NCI-H345 treated with DMSO at 0.1 percent for 48 hours (cell line): ENCODE data around the gene HDAC5.
"Not testable (repeated sequence)": the region's sequence is repeated elsewhere in the genome, so short reads cannot be mapped to it uniquely, and the experiment has no call there.

ENCODE experiments used
- DNase-seq: peaks from one replicate; lab custom pipeline; 2025; ENCODE audit not compliant: unreplicated experiment; lab: John Stamatoyannopoulos, UW

HDAC5 gene

GRCh38 chr17:44112284-44113280 lies 10.9 kb downstream of the HDAC5 start:
- DNase-seq, result no peak

DNA sequence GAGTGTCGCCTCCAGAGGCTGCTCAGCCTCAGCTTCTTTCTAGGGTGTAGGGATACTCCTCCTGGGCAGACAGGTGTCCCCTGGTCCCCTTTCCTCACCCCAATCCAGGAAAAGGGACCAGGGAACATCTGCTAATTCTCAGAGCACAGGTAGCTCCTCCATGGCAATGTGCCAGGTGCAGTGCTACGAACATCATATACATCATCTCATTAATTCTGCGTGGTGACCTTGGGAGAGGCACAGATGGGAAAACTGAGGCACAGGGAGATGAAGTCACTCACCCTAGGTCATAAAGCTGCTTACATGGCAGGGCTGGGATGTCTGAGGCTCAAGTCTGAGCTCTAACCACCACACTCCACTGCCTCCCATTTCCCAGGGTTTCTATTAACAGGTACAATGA lies 11.7 kb downstream of the HDAC5 start:
- no peak for DNase-seq

DNA sequence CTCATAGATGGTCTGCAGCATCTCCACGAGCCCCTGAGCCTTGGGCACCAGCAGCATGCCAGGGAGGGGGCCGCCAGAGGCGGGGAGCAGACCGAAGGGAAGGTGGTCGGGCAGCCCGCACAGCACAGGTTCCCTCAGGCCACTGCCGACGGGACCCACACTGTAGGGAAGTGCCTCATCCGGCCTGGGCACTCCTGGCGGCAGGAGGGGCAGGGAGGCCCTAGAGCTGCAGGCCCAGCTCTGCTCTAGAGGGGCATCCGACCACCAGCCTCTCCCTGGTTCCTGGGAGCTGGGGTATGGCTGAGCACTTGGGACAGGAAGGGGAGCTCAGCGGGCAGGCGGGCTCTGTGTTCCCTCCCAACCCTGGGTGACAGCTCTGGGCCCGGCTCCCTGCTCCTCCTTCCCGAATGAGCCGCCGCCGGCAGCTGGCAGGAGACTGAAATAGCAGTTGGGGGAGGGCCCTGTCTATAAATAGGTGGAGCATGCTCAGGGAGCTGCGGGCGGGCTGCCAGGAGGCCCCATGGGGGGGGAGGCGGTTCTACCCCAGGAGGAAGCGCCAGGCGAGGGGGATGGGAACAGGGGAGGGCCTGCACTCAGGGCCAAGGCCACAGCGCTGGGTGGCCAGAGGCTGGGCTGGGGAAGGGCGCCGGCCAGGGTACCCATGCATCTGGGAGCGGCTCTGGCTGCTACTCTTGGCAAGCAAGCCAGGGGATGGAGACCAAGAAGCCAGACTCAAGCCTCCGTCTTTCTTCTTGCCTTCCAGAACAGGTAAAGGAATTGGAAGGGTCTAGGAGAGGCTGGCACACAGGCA lies 12.4 kb downstream of the HDAC5 start:
- DNase-seq, result peak; percentile 87

DNA sequence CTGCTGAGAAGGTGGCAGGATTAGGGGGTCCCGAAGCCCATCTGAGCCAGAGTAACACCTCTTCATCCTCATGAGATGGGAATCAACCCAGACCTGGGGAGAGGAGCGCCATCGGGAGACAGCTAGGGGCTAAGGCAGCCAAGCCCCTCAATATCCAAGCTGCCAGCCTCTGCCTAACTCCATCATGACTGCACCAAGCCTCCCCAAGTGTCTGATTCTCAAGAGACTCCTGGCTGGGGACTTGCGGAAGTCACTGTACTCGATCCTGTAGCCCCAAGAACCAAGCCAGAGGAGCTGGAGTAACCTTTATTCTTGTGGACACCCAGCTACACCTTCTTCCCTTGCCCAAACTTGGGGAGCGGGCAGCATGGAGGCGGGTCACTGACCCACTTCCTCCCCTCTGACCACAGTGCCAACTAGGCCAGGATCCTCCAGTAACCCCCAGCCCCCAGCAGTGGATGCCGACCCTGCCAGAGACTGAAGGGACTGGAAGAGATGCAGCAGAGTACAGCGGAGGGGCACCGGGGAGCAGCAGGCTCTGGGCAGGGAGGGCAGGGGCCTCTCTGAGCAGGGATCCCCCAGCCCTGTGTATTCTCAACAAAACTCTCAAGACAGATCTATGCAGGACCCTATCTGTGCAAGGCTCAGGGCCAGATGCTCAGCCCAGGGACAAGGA lies 13.3 kb downstream of the HDAC5 start:
- DNase-seq, result no peak

DNA sequence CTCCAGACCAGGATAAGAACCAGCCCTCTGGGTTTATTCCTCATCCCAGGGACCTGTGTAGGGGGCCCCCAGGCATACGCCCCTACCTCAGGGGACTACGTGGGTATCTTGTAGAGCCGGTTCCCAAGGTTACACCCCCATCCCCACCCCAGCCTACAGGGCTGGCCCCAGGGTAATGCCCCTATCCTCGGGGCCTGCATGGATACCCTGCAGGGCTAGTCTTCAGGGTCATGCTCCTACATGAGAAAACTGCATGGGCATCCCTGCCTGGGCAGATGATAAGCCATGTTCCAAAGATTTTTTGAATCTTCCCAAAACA lies 14.2 kb downstream of the HDAC5 start:
- DNase-seq, result no peak

DNA sequence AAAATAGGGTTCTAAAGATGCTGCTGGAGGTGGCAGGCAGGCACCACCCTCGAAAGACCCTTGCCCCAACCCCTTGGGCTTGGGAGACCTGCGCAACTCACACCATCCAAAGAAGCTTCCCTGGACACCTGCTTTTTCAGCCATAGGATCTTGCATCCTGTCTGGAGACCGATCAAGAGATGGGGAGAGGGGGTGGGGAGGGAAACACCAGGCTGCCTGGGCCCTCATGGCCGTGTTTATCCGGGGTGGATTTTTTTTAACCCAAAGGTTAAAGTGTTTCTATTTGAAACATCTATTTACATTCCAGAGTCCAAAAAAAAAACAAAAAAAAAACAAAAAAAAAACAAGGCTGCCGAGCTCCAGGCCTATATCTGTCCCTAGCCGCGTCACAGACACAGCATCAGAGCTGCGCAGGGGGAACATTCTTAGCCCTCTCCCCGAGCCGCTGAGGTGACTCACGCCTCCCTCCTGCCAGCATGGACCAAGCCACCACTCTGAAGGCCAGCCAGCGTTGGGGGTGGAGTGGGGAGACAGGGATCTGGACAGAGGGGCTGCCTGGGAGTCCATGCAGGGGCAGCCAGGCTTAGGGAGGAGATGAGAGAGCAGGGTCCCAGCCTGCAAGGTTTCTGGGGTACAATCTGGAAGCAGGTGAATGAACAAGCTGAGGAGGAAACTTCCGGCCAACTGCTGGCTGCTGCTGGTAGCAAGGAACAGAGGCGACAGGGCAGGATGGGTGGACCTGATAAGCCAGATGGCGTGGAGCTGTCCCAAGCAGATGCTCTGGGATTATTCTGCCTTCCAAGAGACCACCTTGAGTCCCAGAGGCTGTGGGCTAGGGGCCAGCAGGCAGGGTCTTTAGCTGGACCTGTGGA lies 14.8 kb downstream of the HDAC5 start:
- DNase-seq, result no peak

DNA sequence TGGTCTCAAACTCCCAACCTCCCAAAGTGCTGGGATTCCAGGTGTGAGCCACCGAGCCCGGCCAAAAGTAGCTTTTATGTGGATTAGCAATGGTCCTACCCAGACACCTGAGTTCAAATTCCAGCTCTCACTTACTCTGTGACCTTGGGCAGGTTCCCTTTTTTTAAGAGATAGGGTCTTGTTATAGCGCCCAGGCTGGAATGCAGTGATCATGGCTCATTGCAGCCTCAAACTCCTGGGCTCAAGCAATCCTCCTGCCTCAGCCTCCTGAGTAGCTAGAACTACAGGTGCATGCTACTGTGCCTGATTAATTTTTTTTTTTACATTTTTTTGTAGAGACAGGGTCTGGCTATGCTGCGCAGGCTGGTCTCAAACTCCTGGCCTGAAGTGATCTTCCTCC lies 16.6 kb downstream of the HDAC5 start:
- no peak for DNase-seq

- no peak for DNase-seq
Measured at GRCh38 chr17:44105941-44106340, 17.5 kb downstream of the HDAC5 start.

DNA sequence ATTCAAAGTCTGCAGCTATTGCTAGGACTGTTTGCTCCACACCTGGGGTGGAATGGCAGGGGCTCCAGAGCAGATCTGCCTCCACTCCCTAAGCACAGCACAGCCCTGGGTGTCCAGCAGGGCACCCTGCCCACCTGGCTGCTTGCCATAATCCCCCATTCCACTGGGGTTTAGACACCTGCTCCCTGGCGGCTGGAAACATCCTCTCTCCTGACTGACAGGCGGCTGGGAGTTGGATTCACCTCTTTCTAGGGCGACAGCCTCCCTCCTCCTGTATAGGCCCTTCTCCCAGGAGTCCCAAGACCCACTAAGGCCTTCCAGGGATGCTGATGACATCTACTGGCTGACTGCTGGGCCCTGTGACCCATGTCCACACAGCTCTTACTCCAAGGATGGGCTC lies 18.0 kb downstream of the HDAC5 start:
- peak; percentile 58 for DNase-seq

DNA sequence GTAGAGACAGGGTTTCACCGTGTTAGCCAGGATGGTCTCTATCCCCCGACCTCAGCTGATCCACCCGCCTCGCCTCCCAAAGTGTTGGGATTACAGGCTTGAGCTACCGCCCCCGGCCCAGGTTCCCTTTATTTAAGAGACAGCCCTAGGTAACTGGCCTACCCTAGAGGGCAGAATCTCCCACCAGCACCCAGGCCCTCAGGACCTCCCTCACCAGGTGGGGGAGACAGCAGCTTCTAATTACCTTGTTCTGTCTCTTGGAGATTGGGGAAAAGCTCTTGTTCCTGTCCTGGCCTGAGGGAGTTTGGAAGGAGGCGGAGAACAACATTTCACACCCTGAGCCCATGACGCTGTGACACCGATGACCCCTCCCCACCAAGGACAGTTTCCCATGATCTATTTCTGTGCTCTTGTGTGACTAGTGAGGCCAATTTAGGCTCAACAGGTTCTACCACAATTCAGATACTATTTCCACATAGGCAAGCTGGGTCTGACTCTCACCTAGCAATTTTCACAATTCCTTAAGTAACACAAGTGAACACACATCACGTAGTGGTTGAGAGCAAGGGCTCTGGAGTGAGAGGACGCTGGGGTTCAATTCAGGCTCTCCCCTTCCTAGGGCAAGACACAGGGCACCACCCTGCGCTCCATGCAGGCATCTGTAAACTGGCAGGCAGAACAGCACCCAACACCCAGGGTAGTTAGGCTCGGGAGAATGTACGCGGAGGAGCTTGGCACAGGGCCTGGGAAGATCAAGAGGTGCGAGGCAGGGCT lies 20.4 kb downstream of the HDAC5 start:
- DNase-seq, result no peak

- DNase-seq, result not testable (repeated sequence)
Measured at GRCh38 chr17:44101858-44102257, 21.6 kb downstream of the HDAC5 start.

DNA sequence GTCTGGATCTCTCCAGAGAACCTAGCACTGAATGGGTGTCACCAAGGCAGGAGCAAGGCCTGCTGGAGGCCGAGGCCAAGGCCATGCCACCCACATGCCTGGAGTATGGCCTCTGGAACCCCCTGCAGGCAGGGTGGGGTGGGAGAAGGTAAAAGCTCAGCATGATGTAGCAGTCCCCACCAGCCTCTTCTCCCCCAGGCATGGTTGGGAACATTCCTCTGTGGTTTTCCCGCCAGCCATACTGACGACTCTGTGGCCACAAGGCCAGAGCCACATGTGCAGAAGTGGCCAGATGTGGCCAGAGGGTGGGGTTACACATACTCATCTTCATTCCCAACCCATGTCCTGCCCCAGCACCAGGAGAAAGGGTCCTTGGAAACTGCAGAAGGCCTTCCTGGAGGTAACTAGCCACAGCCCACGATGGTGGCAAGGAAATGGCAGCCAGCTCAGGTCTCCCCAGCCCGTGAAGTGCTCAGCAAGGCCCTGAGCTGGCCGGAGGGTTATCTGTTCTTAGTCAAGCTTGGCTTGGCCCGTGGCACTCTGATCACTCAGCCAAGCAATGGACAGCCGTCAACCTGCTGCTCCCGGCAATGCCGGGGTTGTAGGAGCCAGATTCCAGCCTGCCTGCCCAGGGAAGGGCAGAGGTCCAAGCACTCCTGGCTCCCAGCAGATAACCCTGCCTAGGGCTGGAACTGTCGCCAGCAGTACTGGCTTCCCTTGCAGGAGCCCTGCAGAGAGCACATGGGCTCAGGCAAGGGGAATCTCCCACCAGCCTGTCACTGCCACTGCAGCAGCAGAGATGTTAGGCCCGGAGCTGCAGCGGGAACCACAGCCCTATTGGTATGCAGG lies 26.1 kb downstream of the HDAC5 start:
- no peak for DNase-seq

DNA sequence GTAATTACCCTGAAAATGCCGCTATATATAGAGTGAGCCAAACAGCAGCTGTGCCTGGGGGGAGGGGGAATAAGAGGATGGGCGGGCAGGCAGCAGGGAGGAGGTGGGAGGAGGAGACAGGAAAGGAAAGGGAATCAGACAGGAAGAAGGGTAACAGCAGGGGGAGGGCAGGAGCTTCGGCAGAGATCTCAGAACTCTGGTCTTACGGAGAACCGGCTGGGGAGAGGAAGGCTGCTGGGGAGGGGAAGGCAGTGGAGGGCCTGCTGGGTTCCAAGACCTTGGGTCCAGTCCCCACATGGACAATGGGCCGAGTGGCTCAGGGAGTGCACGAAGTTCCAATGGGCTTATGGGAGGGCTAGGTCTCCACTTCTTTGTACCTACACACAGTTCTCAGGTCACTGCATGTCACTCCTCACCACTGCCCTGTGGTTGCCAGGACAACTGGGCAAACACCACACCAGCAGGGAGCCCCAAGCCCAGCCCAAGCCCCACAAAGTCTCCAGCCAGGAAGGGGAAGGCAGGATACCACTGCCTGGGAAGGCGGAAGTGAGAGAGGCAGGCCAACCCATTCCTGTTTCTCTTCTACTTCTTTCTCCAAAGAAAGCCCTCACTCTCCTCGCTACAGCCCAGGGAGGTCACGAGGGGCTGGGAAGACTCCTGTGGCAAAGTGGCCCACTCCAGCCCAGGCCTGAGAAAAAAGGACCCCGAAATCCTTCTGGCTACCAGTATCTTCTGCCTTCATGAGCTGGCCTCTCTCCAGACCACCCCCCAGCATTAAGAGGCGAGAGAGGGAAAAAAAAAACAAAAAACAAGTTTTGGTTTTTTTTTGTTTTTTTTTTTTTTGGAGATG lies 27.6 kb downstream of the HDAC5 start:
- peak; percentile 40 for DNase-seq

- no peak for DNase-seq
Measured at GRCh38 chr17:44095388-44095646, 28.1 kb downstream of the HDAC5 start.

DNA sequence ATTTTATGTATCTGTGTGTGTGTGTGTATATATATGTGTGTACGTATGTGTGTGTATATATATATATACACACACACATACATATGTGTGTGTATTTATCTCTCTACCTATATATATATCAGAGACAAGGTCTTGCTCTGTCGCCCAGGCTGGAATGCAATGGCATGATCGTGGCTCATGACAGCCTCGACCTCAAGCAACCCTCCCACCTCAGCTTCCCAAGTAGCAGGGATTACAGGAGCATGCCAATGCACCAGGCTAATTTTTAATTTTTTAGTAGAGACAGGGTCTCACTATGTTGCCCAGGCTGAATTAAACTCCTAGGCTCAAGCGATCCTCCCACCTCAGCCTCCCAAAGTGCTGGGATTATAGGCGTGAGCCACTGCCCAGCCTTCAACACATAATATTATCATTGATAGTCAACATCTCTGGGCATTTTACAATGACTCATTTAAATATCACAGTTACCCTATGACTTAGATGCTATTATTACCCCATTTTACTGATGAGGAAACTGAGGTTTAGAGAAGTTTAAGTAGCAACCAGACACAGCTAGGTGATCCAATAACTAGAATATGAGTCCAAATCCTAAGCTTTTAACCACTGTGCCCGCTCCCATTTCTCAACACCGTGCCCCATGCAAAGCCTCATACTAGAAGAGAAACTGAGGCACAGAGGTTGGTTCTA lies 28.6 kb downstream of the HDAC5 start:
- no peak for DNase-seq

DNA sequence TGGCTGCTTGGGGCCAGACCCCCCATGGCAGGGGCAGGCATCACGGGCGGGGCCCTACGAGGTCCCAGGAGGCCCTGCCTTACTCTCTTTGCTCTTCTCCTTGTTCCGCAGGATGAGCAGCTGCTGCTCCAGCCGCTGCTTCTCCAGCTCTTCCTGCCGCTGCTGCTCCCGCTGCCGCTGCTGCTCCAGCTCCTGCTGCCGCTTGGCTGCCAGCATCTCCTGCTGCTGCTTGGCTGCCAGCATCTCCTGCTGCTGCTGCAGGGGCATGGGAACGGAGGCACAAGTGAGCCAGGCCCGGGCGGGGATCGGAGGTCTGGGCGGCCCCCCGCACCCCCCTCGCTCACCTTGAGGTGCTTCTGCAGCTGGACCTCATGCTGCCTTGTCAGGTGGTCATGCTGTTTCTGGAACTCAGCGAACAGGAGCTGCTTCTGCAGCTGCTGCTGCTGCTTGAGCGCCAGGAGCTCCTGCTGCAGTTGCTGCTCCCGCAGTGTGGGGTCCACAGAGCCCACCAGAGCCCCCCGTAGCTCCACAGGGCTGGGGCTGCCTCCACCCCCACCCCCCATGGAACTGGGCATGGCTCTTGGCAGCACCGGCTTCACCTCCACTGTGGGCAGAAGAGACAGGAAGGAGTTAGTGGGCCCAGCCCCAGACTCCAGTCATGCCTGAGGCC lies 30.1 kb downstream of the HDAC5 start:
- DNase-seq, result no peak

GRCh38 chr17:44092051-44092450 lies 31.4 kb downstream of the HDAC5 start:
- DNase-seq, result no peak
